Progenitor cell of endocrine pancreas (in vitro differentiated cells): ENCODE data around the gene PSMB10. TPM values are rescaled to one million over a fixed set of nuclear protein-coding genes. Genes with fewer than 3 reads are reported as not detected.
A peak's percentile ranks its signal among the peaks of the same experiment; 100 is the strongest.

Experiments used
- DNase-seq: peaks from one replicate; pipeline ENCODE4 v3.0.0; 2021; ENCODE audit warnings: low spot score; ENCODE audit not compliant: unreplicated experiment
- H3K27ac Mint-ChIP-seq: 2 replicates; pipeline ENCODE4 v1.8.0; 2021; ENCODE audit warnings: mild to moderate bottlenecking, moderate library complexity, mixed read lengths
- H3K27me3 Mint-ChIP-seq: 2 replicates; pipeline ENCODE4 v1.8.0; 2021; ENCODE audit warnings: mixed read lengths
- H3K36me3 Mint-ChIP-seq: 2 replicates; pipeline ENCODE4 v1.8.0; 2022; ENCODE audit warnings: mixed read lengths; ENCODE audit not compliant: insufficient read depth
- H3K4me1 Mint-ChIP-seq: 2 replicates; pipeline ENCODE4 v1.8.0; 2021; ENCODE audit warnings: low read depth, mixed read lengths
- H3K4me3 Mint-ChIP-seq: 2 replicates; pipeline ENCODE4 v1.8.0; 2021; ENCODE audit warnings: low read depth, mild to moderate bottlenecking, moderate library complexity, mixed read lengths
- H3K9me3 Mint-ChIP-seq: 2 replicates; pipeline ENCODE4 v1.8.0; 2021; ENCODE audit warnings: low read depth, mixed read lengths
- CTCF ChIP-seq: fragments of 200-600 bp; sonication (generic); IDR thresholded peaks from one replicate; pipeline ENCODE4 v1.5.0; 2021; ENCODE audit warnings: antibody characterized with exemption, mild to moderate bottlenecking; ENCODE audit not compliant: unreplicated experiment
- total RNA-seq: library from RNA; stranded (reverse); gene quantifications from 2 replicates; pipeline ENCODE4 v1.2.1, GENCODE V29; 2021

The PSMB10 gene
- total RNA-seq, 1 donor from 2014 or later = 9.8 TPM

GRCh38 chr16:67934306-67935100, 2.1 kb downstream of the PSMB10 start:
- H3K36me3 Mint-ChIP-seq = peaks cover 3% of the 10 kb centered on the region
- H3K27me3 Mint-ChIP-seq = peaks cover 3% of the 10 kb centered on the region
- H3K4me1 Mint-ChIP-seq = peaks cover 15% of the 10 kb centered on the region
- peak overlapping the region; percentile 60 for H3K27ac Mint-ChIP-seq
- peak overlapping the region; percentile 96 for H3K4me3 Mint-ChIP-seq
- no peak for TF ChIP-seq CTCF
- no peaks in the 10 kb centered on the region for H3K9me3 Mint-ChIP-seq
- no peak for DNase-seq

GRCh38 chr16:67933805-67934204, 2.8 kb downstream of the PSMB10 start:
- Mint-ChIP-seq H3K27me3 (peaks cover 3% of the 10 kb centered on the region), H3K4me3 (no peak overlapping the region), H3K9me3 (no peaks in the 10 kb centered on the region), H3K27ac (peak overlapping the region; percentile 49), H3K4me1 (peaks cover 15% of the 10 kb centered on the region), H3K36me3 (peaks cover 3% of the 10 kb centered on the region)
- DNase-seq = no peak
- TF ChIP-seq CTCF = no peak

- Mint-ChIP-seq H3K4me1 (peaks cover 15% of the 10 kb centered on the region), H3K9me3 (no peaks in the 10 kb centered on the region), H3K27ac (no peak overlapping the region), H3K27me3 (peaks cover 3% of the 10 kb centered on the region), H3K4me3 (no peak overlapping the region), H3K36me3 (peaks cover 4% of the 10 kb centered on the region)
- TF ChIP-seq CTCF = no peak
- no peak for DNase-seq
These were observed 4.2 kb downstream of the PSMB10 start for GRCh38 chr16:67932462-67932840.

- Mint-ChIP-seq H3K27me3 (peaks cover 3% of the 10 kb centered on the region), H3K36me3 (peaks cover 4% of the 10 kb centered on the region), H3K9me3 (no peaks in the 10 kb centered on the region), H3K4me3 (no peak within 1 kb of the TSS), H3K4me1 (peaks cover 10% of the 10 kb centered on the region), H3K27ac (no peak within 1 kb of the TSS)
- peak; percentile 24 for TF ChIP-seq CTCF
- DNase-seq = no peak
These were observed 4.8 kb downstream of the PSMB10 start, which contains the start of gene CTRL for GRCh38 chr16:67931712-67932461. TSS of gene CTRL (minus strand) at chr16:67931862. CDS start at chr16:67931852, 10 bp downstream.

- Mint-ChIP-seq H3K4me1 (peaks cover 8% of the 10 kb centered on the region), H3K27me3 (peaks cover 3% of the 10 kb centered on the region), H3K4me3 (no peak overlapping the region), H3K9me3 (no peaks in the 10 kb centered on the region), H3K27ac (no peak overlapping the region), H3K36me3 (peaks cover 4% of the 10 kb centered on the region)
- no peak for DNase-seq
- no peak for TF ChIP-seq CTCF
These were observed 5.9 kb downstream of the PSMB10 start for GRCh38 chr16:67930678-67931211.
